K562 (cell line): ENCODE measurements around the gene GPR135. TPM values are rescaled to one million over a fixed set of nuclear protein-coding genes. Genes with fewer than 3 reads are reported as not detected.

Source experiments
- FOXJ2 ChIP-seq: fragments of 200-800 bp; sonication (Bioruptor generic); IDR thresholded peaks from 2 replicates; pipeline ENCODE4 v1.6.1; 2016; ENCODE audit warnings: missing genetic modification characterization, missing compliant biosample characterization
- KDM1A ChIP-seq, 2 experiments: fragments of 450-650 bp; IDR thresholded peaks; 2 replicates each; pipeline ENCODE4 v1.6.1; 2016; ENCODE audit warnings: mild to moderate bottlenecking in 2 of 2
- KLF13 ChIP-seq: fragments of 450-650 bp; IDR thresholded peaks from 2 replicates; pipeline ENCODE4 v1.6.1; 2016; ENCODE audit warnings: missing genetic modification characterization, low read depth, mild to moderate bottlenecking, missing compliant biosample characterization, moderate library complexity, borderline replicate concordance
- PHF21A ChIP-seq: fragments of 450-650 bp; IDR thresholded peaks from 2 replicates; pipeline ENCODE4 v1.6.1; 2017; ENCODE audit warnings: low read depth, borderline replicate concordance
- TGIF2 ChIP-seq: sonication (generic); formaldehyde crosslinking; IDR thresholded peaks from 2 replicates; pipeline ENCODE4 v1.8.1; 2022; ENCODE audit warnings: mild to moderate bottlenecking, missing genetic modification reagents, moderate library complexity
- ZC3H4 ChIP-seq: sonication (generic); formaldehyde crosslinking; IDR thresholded peaks from 2 replicates; pipeline ENCODE4 v1.9.0; 2021; ENCODE audit warnings: missing genetic modification reagents, borderline replicate concordance
- ZNF3 ChIP-seq: fragments of 250-450 bp; sonication (Bioruptor Pico); IDR thresholded peaks from 2 replicates; pipeline ENCODE4 v1.5.0; 2021; ENCODE audit warnings: mild to moderate bottlenecking, moderate library complexity
- ZNF586 ChIP-seq: fragments of 450-650 bp; formaldehyde crosslinking; conservative IDR thresholded peaks from 2 replicates; pipeline ENCODE4 v1.4.0; 2020; ENCODE audit warnings: mild to moderate bottlenecking, moderate library complexity
- polyA plus RNA-seq, 8 experiments: library from polyadenylated mRNA; depleted of rRNA in 4 of 8; stranded (reverse) in 5 of 8; unstranded in 3 of 8; fragments of >200 nt; fragmentation: Nextera tagmentation in 2 of 8; fragmentation: Illumina TruSeq in 1 of 8; extraction: Ambion mirVana in 2 of 8; extraction: Trizol in 1 of 8; gene quantifications; 2 replicates each; pipeline versions ENCODE4 v1.2.1 to v1.2.3, GENCODE V29; 2011 to 2014; ENCODE audit warnings: inconsistent platforms in 1 of 8, missing spikeins in 1 of 8
- total RNA-seq, 7 experiments: library from RNA; depleted of rRNA in 6 of 7; stranded (reverse); fragments of >200 nt in 6 of 7; fragmentation: Illumina TruSeq in 2 of 7; extraction: Trizol in 2 of 7; gene quantifications; 2 replicates each; pipeline versions ENCODE4 v1.2.1 to v1.2.3, GENCODE V29; 2011 to 2021; ENCODE audit warnings: low replicate concordance in 1 of 7
- TF ChIP-seq, protein P1 (sequence below): sonication (generic); formaldehyde crosslinking; IDR thresholded peaks from 2 replicates; pipeline ENCODE4 v1.8.0; 2022; ENCODE audit warnings: mild to moderate bottlenecking, missing genetic modification reagents, borderline replicate concordance
- TF ChIP-seq, protein P2 (sequence below), 3 experiments: fragments of 200-800 bp in 1 of 3; fragments of 250-450 bp in 1 of 3; fragments of 450-650 bp in 1 of 3; sonication (Bioruptor Pico) in 1 of 3; sonication (Bioruptor generic) in 1 of 3; formaldehyde crosslinking in 1 of 3; IDR thresholded peaks; 2 replicates each; pipeline versions ENCODE4 v1.6.1 to v1.8.0; 2016 to 2022; ENCODE audit warnings: mild to moderate bottlenecking in 2 of 3, missing genetic modification characterization in 2 of 3, missing compliant biosample characterization in 1 of 3, moderate library complexity in 1 of 3
- TF ChIP-seq, protein P3 (sequence below), 2 experiments: IDR thresholded peaks; 2 replicates each; pipeline ENCODE4 v1.6.1; 2012; ENCODE audit warnings: improper control_type of control experiment in 2 of 2, low read depth in 2 of 2, low read length in 2 of 2, borderline replicate concordance in 1 of 2
- TF ChIP-seq, protein P4 (sequence below): sonication (generic); formaldehyde crosslinking; IDR thresholded peaks from 2 replicates; pipeline ENCODE4 v1.5.0; 2020; ENCODE audit warnings: missing genetic modification reagents
- TF ChIP-seq, protein P5 (sequence below): sonication (generic); formaldehyde crosslinking; IDR thresholded peaks from 2 replicates; pipeline ENCODE4 v1.9.0; 2022; ENCODE audit warnings: mild to moderate bottlenecking, missing genetic modification reagents
- TF ChIP-seq, protein P6 (sequence below), 2 experiments: fragments of 450-650 bp; IDR thresholded peaks; 2 replicates each; pipeline ENCODE4 v1.6.1; 2016

GPR135 gene
- total and polyA plus RNA-seq, 9 of the 15 experiments (the other 6 are each of a cell fraction or from before 2014, with no cell fraction given): 0.06 to 1.6 (median 1.0) TPM

DNA sequence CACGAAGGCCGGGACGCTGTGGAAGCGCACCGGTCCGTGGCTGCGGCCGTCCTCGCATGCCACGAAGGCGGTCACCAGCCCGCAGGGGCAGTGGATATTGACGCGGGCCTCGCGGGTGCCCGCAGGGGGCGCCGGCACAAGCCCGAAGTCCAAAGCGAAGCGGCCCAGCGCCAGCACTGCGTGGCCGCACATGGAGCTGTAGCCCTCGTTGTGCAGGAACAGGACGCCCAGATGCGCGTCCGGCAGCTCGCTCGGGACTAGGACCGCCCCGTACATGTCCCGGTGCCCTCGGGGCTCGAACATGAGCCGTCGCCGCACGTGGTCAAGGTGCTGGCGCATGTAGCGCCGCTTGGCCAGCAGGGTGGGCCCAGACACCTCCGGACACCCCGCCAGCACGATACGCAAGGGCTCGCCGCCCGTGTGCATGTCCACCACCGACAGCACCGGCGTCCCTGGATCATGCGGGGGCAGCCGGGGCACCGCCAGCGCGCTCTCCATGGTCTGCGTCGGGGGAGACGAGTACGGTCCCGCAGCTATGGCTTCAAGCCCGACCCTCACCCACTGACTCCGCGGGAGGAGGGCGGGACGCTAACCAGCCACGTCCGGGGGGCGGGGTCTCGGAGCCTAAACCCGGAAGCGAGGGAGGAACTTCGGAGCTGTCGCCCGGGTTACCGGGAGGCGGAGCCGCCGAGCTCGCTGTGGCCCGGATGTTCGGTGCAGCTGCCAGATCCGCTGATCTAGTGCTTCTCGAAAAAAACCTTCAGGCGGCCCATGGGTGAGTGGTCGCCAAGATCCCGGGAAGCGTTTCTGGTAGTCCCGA lies 18.8 kb upstream of the GPR135 start, which contains the start of the genes JKAMP and L3HYPDH (continued):
- TF ChIP-seq PHF21A (no peak; the same call in 1 of the 2 replicates), KDM1A (IDR thresholded peaks at IDR 0.05) (no peak), TGIF2 (CRISPR knock-in tag) (peak; percentile 33; the same call in 1 of the 2 replicates), KLF13 (tag) (peak; percentile 60; the same call in 1 of the 2 replicates), ZC3H4 (no peak), ZNF586 (CRISPR knock-in tag) (no peak), FOXJ2 (no peak), ZNF3 (CRISPR knock-in tag) (no peak)
- TF ChIP-seq, protein P1, sequence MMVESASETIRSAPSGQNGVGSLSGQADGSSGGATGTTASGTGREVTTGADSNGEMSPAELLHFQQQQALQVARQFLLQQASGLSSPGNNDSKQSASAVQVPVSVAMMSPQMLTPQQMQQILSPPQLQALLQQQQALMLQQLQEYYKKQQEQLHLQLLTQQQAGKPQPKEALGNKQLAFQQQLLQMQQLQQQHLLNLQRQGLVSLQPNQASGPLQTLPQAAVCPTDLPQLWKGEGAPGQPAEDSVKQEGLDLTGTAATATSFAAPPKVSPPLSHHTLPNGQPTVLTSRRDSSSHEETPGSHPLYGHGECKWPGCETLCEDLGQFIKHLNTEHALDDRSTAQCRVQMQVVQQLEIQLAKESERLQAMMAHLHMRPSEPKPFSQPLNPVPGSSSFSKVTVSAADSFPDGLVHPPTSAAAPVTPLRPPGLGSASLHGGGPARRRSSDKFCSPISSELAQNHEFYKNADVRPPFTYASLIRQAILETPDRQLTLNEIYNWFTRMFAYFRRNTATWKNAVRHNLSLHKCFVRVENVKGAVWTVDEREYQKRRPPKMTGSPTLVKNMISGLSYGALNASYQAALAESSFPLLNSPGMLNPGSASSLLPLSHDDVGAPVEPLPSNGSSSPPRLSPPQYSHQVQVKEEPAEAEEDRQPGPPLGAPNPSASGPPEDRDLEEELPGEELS (CRISPR knock-in tag): peak; percentile 96
- TF ChIP-seq, protein P2, sequence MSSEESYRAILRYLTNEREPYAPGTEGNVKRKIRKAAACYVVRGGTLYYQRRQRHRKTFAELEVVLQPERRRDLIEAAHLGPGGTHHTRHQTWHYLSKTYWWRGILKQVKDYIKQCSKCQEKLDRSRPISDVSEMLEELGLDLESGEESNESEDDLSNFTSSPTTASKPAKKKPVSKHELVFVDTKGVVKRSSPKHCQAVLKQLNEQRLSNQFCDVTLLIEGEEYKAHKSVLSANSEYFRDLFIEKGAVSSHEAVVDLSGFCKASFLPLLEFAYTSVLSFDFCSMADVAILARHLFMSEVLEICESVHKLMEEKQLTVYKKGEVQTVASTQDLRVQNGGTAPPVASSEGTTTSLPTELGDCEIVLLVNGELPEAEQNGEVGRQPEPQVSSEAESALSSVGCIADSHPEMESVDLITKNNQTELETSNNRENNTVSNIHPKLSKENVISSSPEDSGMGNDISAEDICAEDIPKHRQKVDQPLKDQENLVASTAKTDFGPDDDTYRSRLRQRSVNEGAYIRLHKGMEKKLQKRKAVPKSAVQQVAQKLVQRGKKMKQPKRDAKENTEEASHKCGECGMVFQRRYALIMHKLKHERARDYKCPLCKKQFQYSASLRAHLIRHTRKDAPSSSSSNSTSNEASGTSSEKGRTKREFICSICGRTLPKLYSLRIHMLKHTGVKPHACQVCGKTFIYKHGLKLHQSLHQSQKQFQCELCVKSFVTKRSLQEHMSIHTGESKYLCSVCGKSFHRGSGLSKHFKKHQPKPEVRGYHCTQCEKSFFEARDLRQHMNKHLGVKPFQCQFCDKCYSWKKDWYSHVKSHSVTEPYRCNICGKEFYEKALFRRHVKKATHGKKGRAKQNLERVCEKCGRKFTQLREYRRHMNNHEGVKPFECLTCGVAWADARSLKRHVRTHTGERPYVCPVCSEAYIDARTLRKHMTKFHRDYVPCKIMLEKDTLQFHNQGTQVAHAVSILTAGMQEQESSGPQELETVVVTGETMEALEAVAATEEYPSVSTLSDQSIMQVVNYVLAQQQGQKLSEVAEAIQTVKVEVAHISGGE (CRISPR knock-in tag; IDR thresholded peaks at IDR 0.05): no peak; a peak in 1 of 6 replicates
- TF ChIP-seq, protein P3, sequence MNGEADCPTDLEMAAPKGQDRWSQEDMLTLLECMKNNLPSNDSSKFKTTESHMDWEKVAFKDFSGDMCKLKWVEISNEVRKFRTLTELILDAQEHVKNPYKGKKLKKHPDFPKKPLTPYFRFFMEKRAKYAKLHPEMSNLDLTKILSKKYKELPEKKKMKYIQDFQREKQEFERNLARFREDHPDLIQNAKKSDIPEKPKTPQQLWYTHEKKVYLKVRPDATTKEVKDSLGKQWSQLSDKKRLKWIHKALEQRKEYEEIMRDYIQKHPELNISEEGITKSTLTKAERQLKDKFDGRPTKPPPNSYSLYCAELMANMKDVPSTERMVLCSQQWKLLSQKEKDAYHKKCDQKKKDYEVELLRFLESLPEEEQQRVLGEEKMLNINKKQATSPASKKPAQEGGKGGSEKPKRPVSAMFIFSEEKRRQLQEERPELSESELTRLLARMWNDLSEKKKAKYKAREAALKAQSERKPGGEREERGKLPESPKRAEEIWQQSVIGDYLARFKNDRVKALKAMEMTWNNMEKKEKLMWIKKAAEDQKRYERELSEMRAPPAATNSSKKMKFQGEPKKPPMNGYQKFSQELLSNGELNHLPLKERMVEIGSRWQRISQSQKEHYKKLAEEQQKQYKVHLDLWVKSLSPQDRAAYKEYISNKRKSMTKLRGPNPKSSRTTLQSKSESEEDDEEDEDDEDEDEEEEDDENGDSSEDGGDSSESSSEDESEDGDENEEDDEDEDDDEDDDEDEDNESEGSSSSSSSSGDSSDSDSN (IDR thresholded peaks at IDR 0.05; ENCODE audit: borderline replicate concordance in 1 of 2, low read depth in 2 of 2, low read length in 2 of 2): no peak
- TF ChIP-seq, protein P4, sequence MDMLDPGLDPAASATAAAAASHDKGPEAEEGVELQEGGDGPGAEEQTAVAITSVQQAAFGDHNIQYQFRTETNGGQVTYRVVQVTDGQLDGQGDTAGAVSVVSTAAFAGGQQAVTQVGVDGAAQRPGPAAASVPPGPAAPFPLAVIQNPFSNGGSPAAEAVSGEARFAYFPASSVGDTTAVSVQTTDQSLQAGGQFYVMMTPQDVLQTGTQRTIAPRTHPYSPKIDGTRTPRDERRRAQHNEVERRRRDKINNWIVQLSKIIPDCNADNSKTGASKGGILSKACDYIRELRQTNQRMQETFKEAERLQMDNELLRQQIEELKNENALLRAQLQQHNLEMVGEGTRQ (CRISPR knock-in tag): peak; percentile 68
- TF ChIP-seq, protein P5, sequence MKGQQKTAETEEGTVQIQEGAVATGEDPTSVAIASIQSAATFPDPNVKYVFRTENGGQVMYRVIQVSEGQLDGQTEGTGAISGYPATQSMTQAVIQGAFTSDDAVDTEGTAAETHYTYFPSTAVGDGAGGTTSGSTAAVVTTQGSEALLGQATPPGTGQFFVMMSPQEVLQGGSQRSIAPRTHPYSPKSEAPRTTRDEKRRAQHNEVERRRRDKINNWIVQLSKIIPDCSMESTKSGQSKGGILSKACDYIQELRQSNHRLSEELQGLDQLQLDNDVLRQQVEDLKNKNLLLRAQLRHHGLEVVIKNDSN (CRISPR knock-in tag): peak; percentile 85
- TF ChIP-seq, protein P6, sequence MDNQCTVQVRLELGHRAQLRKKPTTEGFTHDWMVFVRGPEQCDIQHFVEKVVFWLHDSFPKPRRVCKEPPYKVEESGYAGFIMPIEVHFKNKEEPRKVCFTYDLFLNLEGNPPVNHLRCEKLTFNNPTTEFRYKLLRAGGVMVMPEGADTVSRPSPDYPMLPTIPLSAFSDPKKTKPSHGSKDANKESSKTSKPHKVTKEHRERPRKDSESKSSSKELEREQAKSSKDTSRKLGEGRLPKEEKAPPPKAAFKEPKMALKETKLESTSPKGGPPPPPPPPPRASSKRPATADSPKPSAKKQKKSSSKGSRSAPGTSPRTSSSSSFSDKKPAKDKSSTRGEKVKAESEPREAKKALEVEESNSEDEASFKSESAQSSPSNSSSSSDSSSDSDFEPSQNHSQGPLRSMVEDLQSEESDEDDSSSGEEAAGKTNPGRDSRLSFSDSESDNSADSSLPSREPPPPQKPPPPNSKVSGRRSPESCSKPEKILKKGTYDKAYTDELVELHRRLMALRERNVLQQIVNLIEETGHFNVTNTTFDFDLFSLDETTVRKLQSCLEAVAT (IDR thresholded peaks at IDR 0.05): peak in 1 of 2 experiments; percentile 64; a peak in 1 of 4 replicates
